Peyer's patch (tissue), 4 donors: ENCODE data around the gene HDAC9. TPM values are rescaled to one million over a fixed set of nuclear protein-coding genes. Genes with fewer than 3 reads are reported as not detected.

Source experiments
- DNase-seq, 3 donors: peaks; one replicate each; pipeline ENCODE4 v3.0.0-alpha.2; 2017 to 2019
- H3K27ac ChIP-seq, 4 donors: fragments of 200-600 bp; sonication (generic); one replicate each; pipeline ENCODE4 v1.5.1; 2016 to 2019
- H3K27me3 ChIP-seq, 2 donors: fragments of 200-600 bp; sonication (generic); one replicate each; pipeline ENCODE4 v1.5.1; 2019
- H3K36me3 ChIP-seq, 3 donors: fragments of 200-600 bp; sonication (generic); one replicate each; pipeline ENCODE4 v1.5.1; 2016 to 2019
- H3K4me1 ChIP-seq, 4 donors: fragments of 200-600 bp; sonication (generic); one replicate each; pipeline ENCODE4 v1.5.1; 2016 to 2019
- H3K4me3 ChIP-seq, 4 donors: fragments of 200-600 bp; sonication (generic); 1 replicate in 3 of 4; 2 replicates in 1 of 4; pipeline ENCODE4 v1.5.1; 2016 to 2019; ENCODE audit warnings: mild to moderate bottlenecking in 1 of 4
- H3K9me3 ChIP-seq, 4 donors: fragments of 200-600 bp; sonication (generic); one replicate each; pipeline ENCODE4 v1.5.1; 2016 to 2019; ENCODE audit warnings: mild to moderate bottlenecking in 1 of 4
- POLR2A ChIP-seq, 2 donors: fragments of 450-650 bp; IDR thresholded peaks; one replicate each; pipeline ENCODE4 v1.5.1; 2017; ENCODE audit warnings: antibody characterized with exemption in 2 of 2, mild to moderate bottlenecking in 2 of 2, moderate library complexity in 2 of 2
- total RNA-seq, 4 donors: library from RNA; depleted of rRNA; stranded (reverse); fragments of >200 nt; gene quantifications; one replicate each; pipeline ENCODE4 v1.1.0, GENCODE V29; 2016
- TF ChIP-seq, protein P1 (sequence below), 6 experiments: fragments of 450-650 bp in 4 of 6; fragments of 200-600 bp in 2 of 6; sonication (generic) in 1 of 6; IDR thresholded peaks; one replicate each; pipeline ENCODE4 v1.5.1; 2017 to 2019; ENCODE audit warnings: antibody characterized with exemption in 6 of 6, mild to moderate bottlenecking in 3 of 6, moderate library complexity in 1 of 6

The HDAC9 gene
- total RNA-seq, 4 donors from 2014 or later: 0.88 to 75.9 (median 4.4) TPM

- no peaks in the 10 kb centered on the region for H3K27me3 ChIP-seq
- TF ChIP-seq, protein P1, sequence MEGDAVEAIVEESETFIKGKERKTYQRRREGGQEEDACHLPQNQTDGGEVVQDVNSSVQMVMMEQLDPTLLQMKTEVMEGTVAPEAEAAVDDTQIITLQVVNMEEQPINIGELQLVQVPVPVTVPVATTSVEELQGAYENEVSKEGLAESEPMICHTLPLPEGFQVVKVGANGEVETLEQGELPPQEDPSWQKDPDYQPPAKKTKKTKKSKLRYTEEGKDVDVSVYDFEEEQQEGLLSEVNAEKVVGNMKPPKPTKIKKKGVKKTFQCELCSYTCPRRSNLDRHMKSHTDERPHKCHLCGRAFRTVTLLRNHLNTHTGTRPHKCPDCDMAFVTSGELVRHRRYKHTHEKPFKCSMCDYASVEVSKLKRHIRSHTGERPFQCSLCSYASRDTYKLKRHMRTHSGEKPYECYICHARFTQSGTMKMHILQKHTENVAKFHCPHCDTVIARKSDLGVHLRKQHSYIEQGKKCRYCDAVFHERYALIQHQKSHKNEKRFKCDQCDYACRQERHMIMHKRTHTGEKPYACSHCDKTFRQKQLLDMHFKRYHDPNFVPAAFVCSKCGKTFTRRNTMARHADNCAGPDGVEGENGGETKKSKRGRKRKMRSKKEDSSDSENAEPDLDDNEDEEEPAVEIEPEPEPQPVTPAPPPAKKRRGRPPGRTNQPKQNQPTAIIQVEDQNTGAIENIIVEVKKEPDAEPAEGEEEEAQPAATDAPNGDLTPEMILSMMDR (IDR thresholded peaks at IDR 0.05): no peak
- TF ChIP-seq POLR2A (IDR thresholded peaks at IDR 0.05): no peak
- DNase-seq: no peak
- H3K27ac ChIP-seq: no peak overlapping the region
- peaks cover 0 to 3% (median 0%) of the 10 kb centered on the region in 4 donors for H3K9me3 ChIP-seq
- no peak overlapping the region for H3K4me3 ChIP-seq
- H3K36me3 ChIP-seq: no peaks in the 10 kb centered on the region
- H3K4me1 ChIP-seq: no peaks in the 10 kb centered on the region
These were observed 259.2 kb downstream of the HDAC9 start for GRCh38 chr7:18754766-18755165.

DNA sequence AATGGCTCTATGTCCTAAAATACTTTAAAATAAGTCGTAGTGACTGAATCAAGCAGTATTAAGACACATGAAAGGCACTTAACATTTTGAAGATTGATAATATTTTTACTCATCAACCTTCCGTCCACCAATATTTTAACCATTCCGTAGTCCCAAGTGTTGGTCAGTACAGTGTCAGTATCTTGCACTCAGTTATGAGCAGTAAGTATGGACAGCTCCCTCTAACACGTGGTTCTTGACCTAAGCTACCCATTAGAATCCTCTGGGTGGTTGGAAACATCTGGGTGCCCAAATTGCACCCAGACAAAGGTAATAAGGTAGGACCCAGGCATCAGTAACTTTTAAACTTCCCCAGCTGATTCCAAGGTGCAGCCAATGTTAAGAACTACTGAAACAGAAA lies 260.2 kb downstream of the HDAC9 start:
- no peak overlapping the region for H3K27ac ChIP-seq
- H3K4me1 ChIP-seq: no peaks in the 10 kb centered on the region
- no peak for TF ChIP-seq POLR2A (IDR thresholded peaks at IDR 0.05)
- TF ChIP-seq, protein P1 (IDR thresholded peaks at IDR 0.05): no peak
- H3K9me3 ChIP-seq: peaks cover 0 to 3% (median 0%) of the 10 kb centered on the region in 4 donors
- no peak overlapping the region for H3K4me3 ChIP-seq
- H3K36me3 ChIP-seq: no peaks in the 10 kb centered on the region
- DNase-seq: no peak
- no peaks in the 10 kb centered on the region for H3K27me3 ChIP-seq

DNA sequence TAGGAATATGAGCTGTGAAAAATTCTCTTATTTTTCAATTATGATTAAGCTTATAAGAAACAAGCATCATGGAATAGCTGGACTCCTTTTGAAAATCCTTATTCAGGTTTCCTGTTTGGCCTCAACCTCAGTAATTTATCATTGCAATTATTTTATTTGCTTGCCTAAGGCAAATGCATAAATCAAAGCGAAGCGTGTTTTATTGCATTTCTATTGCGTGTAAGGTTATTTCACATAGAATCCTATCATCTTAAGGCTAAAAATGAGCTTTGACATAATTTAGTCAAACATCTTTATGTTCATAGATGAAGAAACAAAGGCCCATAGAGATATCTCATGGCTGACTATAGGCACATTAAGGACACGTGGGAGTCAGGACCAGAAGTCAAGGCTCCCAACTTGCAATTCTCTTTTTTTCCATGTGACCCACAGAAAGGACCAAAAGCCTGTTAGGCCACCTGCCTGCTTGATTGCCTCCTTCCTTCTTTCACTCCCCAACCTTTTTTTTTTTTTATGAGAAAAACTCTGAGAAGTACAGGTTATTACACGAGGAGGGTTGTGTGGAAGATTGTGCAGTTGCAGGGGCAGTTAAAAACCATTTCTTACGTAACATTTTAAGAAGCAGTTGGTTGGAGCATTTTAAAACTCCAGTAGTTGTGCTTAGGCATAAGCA lies 261.0 kb downstream of the HDAC9 start:
- TF ChIP-seq POLR2A (IDR thresholded peaks at IDR 0.05): no peak
- TF ChIP-seq, protein P1 (IDR thresholded peaks at IDR 0.05): no peak
- Histone ChIP-seq H3K9me3 (no peaks in the 10 kb centered on the region), H3K27me3 (no peaks in the 10 kb centered on the region)

DNA sequence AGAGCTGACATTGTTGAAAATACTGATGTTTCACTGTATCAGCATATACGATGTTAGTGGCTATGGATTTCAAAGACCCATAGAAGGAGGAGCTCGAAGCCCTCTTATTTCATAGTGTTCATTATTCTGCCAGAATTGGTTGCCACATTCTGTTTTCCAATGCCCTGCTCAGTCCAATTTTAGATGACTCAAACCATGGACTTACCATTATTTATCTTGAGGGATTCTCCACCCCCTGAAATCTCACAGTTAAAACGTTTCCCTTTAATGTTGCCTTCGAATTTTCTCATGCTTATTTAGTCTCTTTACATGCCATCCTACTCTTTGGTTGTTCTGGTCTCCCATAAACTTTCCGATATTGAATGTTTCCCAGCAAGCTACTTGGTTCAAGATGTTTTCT lies 264.5 kb downstream of the HDAC9 start:
- DNase-seq: no peak
- H3K27me3 ChIP-seq: no peaks in the 10 kb centered on the region
- no peaks in the 10 kb centered on the region for H3K36me3 ChIP-seq
- no peaks in the 10 kb centered on the region for H3K9me3 ChIP-seq
- TF ChIP-seq, protein P1 (IDR thresholded peaks at IDR 0.05): no peak
- no peak for TF ChIP-seq POLR2A (IDR thresholded peaks at IDR 0.05)
- no peaks in the 10 kb centered on the region for H3K4me1 ChIP-seq
- no peak overlapping the region for H3K27ac ChIP-seq
- no peak overlapping the region for H3K4me3 ChIP-seq

More for the DNA sequence above, 261.0 kb downstream of the HDAC9 start:
- H3K27ac ChIP-seq: no peak overlapping the region
- DNase-seq: no peak
- H3K36me3 ChIP-seq: no peaks in the 10 kb centered on the region
- no peaks in the 10 kb centered on the region for H3K4me1 ChIP-seq
- no peak overlapping the region for H3K4me3 ChIP-seq

DNA sequence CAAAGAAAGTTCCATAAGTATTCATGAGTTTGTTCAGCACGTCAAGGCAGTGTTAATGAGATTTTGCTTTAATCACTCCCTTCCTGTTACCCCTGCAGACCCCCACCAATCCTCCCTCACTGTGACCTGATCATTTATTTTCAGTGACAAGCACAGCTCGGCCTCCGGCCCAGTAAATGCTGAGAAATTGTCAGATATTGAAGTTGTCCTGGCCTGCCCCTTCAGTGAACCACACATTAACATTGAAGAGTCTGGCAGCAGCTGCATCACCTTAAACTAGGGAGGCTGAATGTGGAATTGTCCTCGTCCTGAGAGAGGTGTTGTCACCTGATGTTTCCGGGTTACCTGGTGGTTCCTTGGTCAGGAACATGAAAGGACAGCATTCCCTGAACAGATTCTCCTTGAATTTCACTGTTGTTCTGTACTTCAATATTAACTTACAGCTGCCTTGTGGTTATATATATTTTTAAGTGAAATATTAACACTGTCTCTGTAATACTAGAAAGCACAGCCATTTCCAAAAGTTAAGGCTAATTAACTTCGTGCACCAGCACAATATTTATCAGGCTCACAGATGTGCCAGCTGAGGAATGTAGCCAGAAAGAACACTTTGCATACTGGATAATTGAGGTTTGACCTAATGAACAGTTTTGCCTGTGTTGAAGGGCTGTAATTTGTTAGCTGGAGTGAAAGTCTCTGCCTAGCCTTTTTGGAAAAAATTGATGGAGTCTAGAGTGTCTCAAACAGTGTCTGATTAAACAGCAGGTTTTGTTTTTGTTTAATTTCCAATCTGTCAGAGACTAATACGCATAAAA lies 265.3 kb downstream of the HDAC9 start:
- TF ChIP-seq, protein P1 (IDR thresholded peaks at IDR 0.05): no peak
- TF ChIP-seq POLR2A (IDR thresholded peaks at IDR 0.05): no peak
- H3K9me3 ChIP-seq: no peaks in the 10 kb centered on the region
- H3K36me3 ChIP-seq: no peaks in the 10 kb centered on the region
- H3K4me1 ChIP-seq: no peaks in the 10 kb centered on the region
- H3K27me3 ChIP-seq: no peaks in the 10 kb centered on the region
- no peak overlapping the region for H3K4me3 ChIP-seq
- H3K27ac ChIP-seq: no peak overlapping the region
- DNase-seq: no peak
